Measurements from ENCODE around the gene CHPF2. TPM values are rescaled to one million over a fixed set of nuclear protein-coding genes. Genes with fewer than 3 reads are reported as not detected.

The CHPF2 gene, protein sequence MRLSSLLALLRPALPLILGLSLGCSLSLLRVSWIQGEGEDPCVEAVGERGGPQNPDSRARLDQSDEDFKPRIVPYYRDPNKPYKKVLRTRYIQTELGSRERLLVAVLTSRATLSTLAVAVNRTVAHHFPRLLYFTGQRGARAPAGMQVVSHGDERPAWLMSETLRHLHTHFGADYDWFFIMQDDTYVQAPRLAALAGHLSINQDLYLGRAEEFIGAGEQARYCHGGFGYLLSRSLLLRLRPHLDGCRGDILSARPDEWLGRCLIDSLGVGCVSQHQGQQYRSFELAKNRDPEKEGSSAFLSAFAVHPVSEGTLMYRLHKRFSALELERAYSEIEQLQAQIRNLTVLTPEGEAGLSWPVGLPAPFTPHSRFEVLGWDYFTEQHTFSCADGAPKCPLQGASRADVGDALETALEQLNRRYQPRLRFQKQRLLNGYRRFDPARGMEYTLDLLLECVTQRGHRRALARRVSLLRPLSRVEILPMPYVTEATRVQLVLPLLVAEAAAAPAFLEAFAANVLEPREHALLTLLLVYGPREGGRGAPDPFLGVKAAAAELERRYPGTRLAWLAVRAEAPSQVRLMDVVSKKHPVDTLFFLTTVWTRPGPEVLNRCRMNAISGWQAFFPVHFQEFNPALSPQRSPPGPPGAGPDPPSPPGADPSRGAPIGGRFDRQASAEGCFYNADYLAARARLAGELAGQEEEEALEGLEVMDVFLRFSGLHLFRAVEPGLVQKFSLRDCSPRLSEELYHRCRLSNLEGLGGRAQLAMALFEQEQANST
- 50.1 and 68.1 TPM in 2 replicates for total RNA-seq (2014; rRNA removed; shearing (Covaris generic))

DNA sequence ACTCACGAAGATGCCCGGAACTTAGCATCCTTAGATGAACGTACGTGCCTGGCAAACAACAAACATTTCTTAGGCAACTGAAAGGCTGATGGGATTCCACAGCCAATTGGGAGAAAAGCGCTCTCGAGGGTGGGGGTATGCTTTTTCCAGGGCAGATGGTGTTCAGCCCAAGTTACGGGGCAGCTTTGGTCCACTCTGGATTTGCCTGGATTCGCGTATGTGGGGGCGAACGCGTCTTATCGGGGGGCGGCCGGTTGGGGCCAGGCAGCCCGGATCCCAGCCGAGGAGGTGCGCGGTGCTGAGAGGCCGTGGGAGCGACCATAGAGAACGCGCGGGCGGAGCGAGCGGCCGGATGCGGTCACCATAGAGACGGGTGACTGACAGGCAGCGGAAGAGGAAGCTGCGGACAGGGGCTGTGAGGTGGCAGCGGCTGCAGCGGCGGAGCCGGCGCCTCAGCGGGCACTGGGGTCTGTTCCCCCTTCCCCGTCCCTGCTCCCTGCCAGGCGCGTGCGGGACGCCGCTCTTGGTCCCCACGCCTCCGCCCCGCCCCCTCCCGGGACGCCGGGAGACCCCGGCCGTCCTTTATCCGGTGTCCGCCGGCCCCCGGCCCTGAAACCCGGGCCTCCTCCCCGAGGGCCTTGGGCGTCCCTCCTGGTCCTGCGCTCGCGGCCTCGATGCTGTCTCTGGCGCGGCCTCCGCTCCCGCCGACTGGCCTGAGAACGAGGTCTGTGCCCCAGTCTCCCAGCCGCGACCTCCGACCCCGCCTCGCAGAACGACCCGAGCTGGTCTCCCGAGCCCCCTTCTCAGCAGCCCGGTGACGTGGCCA, at the start of gene CHPF2:
TSS of gene CHPF2 (plus strand) at position 393 of the 826 bp plus-strand sequence. CDS start 1,529 bp downstream, outside the sequence.
- Histone ChIP-seq H3K4me1 (replicated peaks) (peaks cover 25% of the 10 kb centered on the region), H3K27ac (peak within 1 kb of the TSS; percentile 81), H3K4me3 (peak within 1 kb of the TSS; percentile 86), H3K9me3 (replicated peaks) (no peaks in the 10 kb centered on the region), H3K36me3 (peaks cover 50% of the 10 kb centered on the region), H3K27me3 (replicated peaks) (no peaks in the 10 kb centered on the region)
- peak; percentile 72 to 92 for DNase-seq (ENCODE audit: low read depth in 1 of 2, low spot score in 2 of 2)

DNA sequence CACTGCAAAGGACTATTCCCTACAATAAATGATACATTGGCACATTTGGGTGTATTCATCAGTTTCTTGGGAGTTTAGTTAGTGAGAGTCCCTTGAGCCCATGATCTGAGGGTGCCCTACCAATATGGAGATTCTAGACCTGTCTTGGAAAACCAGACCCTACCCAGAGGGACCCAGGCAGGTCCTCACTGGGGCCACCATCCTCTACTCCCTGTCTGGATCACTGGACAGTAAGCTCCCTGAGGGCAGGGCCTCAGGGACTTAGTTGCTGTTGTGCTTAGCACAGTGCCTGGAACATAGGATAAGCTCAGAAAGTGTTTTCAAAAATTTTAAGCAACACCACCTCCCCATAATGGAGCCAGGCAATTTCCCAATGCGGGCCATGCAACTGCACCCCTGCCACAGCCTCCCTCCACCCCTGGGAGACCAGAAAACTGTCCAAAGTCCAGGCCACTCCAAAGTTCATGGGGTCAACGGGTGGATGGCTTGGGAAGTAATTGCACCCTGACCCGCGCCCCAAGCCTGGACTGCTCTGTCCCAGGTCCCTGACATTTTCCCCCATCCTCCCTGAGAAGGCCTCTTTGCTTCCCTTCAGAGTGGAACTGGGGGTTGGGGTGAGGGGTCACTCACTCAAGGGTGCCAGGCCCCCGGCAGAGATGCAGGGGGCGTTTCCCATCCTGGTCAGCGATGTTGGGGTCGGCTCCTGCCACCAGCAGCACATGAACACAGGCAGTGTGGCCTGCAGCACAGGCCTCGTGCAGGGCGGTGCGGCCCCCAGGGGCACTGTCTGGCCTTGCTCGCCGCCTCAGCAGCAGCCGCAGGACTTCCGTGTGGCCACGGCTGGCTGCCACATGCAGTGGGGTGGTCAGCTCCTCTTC, 46.3 kb upstream of the CHPF2 start:
- Histone ChIP-seq H3K27me3 (replicated peaks) (peaks cover 36% of the 10 kb centered on the region), H3K4me1 (replicated peaks) (no peaks in the 10 kb centered on the region), H3K4me3 (no peak overlapping the region)

DNA sequence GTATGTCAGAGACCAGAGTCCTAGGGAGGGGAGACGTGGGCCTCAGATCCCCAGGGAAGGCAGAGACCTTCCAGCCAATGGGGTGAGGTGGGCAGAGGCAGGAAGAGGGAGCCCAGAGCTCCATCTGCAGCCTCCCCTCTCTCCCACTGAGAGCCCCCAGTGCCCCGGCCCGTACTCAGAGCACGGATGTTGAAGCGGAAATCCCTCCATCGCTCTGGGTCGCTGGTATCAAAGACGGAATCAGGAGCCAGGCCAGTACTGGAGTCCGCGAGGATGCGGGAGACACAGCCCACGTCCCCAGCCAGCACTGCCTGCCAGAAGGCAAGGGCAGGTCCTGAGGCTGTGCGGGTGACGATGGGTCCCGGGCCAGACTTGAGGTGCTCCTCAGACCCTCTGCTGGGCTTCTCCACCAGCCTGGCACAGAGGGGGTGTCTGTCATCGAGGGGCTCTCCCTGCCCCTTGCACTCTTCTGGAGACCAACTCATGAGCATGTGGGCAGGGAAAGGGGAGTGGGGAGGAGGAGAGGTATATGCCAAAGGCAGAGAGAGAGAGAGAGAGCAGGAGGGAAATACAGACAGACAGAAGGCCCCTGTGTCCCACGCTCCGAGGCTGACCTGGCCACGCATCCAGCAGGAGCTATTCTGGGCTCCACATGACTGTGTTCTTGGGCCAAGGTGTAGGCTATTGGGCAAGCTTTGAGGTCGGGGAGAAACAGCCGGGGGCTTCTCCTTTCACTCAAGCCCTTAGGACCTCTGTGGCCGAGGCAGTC, 45.5 kb upstream of the CHPF2 start, which contains the start of gene ASB10:
TSS of gene ASB10 (minus strand) at position 611 of the 769 bp plus-strand sequence. CDS start at position 491, 120 bp downstream.
- H3K4me1 ChIP-seq (replicated peaks) = no peaks in the 10 kb centered on the region
- H3K27me3 ChIP-seq (replicated peaks) = peaks cover 36% of the 10 kb centered on the region
- no peak for DNase-seq (ENCODE audit: low read depth in 1 of 2, low spot score in 2 of 2)
- no peaks in the 10 kb centered on the region for H3K36me3 ChIP-seq
- no peak within 1 kb of the TSS for H3K27ac ChIP-seq
- H3K4me3 ChIP-seq = no peak within 1 kb of the TSS
- no peaks in the 10 kb centered on the region for H3K9me3 ChIP-seq (replicated peaks)

More for the DNA sequence above, 46.3 kb upstream of the CHPF2 start:
- DNase-seq (ENCODE audit: low read depth in 1 of 2, low spot score in 2 of 2) = no peak
- no peaks in the 10 kb centered on the region for H3K36me3 ChIP-seq
- no peak overlapping the region for H3K27ac ChIP-seq
- H3K9me3 ChIP-seq (replicated peaks) = no peaks in the 10 kb centered on the region

DNA sequence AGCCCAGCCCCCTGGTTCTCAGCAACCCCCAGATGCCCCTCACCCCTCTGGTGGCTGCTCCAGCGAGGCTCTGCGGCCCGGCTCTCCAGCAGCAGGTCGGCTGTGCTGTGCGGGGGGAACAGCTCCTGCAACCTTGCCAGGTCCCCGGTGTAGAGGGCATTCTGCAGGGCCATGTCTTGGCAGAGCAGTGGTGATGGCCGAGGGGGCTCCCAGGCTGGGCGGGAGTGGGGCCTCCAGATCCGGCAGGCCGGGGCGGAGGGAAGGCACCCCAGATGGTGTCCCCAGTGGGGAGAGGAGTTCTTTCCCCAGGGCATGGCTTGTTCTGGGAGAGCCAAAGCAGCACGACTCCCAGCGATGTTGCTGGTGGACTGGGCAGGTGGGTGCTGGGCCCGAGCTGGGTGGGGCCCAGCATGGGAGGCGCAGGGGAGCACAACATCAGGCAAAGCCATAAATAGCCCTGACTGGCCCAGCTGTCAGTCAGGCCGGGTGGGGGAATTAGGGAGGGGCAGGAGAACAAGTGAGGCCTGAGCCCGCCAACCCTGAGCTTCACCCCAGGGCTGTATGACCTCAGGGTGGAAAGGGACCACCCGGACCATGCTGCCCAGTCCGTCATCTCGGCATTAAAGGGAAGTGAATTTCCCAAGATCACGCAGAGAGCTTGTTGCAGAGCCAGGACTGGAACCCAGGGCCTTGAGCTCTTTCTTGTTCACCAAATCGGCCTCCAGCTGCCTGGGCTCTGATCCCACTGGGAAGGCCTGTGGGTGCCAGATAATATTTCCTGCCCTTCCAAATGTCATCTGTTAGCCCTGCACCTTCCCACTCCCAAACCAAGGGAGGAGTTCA, 44.7 kb upstream of the CHPF2 start:
- no peak for DNase-seq (ENCODE audit: low read depth in 1 of 2, low spot score in 2 of 2)
- H3K27me3 ChIP-seq (replicated peaks) = peaks cover 34% of the 10 kb centered on the region

DNA sequence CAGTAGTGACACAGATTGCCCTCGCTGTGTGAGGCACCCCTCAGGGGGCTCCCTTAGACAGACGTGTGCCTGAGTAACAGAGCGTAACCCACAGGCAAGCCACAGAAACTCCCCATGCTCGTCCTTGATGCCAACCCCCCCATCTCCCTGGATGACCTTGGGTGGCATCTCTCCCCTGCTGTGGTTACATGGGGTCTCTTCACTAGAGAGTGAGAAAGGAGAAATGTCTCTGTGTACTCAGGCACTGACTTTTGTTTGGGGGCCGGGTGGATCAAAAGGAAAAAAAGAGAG, 44.1 kb upstream of the CHPF2 start:
- no peaks in the 10 kb centered on the region for H3K9me3 ChIP-seq (replicated peaks)
- peaks cover 34% of the 10 kb centered on the region for H3K27me3 ChIP-seq (replicated peaks)
- H3K4me1 ChIP-seq (replicated peaks) = no peaks in the 10 kb centered on the region
- no peak overlapping the region for H3K27ac ChIP-seq
- no peaks in the 10 kb centered on the region for H3K36me3 ChIP-seq
- DNase-seq (ENCODE audit: low read depth in 1 of 2, low spot score in 2 of 2) = no peak
- H3K4me3 ChIP-seq = no peak overlapping the region

More for the DNA sequence above, 44.7 kb upstream of the CHPF2 start:
- Histone ChIP-seq H3K4me3 (no peak overlapping the region), H3K27ac (no peak overlapping the region), H3K9me3 (replicated peaks) (no peaks in the 10 kb centered on the region), H3K4me1 (replicated peaks) (no peaks in the 10 kb centered on the region), H3K36me3 (no peaks in the 10 kb centered on the region)

DNA sequence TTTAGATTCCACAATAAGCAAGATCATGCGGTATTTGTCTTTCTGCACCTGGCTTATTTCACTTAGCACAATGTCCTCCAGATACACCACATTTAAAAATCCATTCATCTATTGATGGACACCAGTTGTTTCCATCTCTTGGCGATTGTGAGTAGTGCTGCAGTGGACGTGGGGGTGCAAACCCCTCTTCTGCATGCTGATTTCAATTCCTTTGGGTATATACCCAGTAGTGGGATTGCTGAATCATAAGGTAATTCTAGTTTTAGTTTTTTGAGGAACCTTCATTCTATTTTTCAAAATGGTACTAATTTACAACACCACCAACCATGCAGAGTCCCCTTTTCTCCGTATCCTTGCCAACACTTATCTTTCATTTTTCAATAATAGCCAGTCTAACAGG, 43.2 kb upstream of the CHPF2 start:
- Histone ChIP-seq H3K9me3 (replicated peaks) (no peaks in the 10 kb centered on the region), H3K4me1 (replicated peaks) (no peaks in the 10 kb centered on the region), H3K36me3 (no peaks in the 10 kb centered on the region), H3K27me3 (replicated peaks) (peaks cover 30% of the 10 kb centered on the region), H3K27ac (no peak overlapping the region), H3K4me3 (no peak overlapping the region)
- no peak for DNase-seq (ENCODE audit: low read depth in 1 of 2, low spot score in 2 of 2)

DNA sequence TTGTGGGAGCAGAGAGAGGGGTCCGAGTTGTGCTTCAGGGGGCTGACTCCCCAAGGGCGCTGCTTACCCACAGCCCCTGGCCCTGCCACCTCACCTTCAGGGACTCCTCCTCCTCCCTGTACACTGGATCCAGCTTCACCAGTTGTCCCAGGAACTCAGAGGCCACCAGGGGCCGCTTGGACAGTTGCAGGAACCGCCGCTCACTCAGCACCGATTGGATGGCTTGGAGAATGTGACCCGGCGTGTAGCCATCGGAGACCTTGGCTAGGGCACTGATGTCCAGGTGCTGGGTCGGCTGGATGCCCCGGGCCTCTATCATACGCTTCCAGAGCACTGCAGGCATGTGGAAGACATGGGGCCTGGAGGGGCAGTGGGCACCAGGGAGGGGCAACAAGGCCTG, 40.7 kb upstream of the CHPF2 start:
- Histone ChIP-seq H3K4me3 (no peak overlapping the region), H3K9me3 (replicated peaks) (no peaks in the 10 kb centered on the region), H3K36me3 (no peaks in the 10 kb centered on the region), H3K4me1 (replicated peaks) (no peaks in the 10 kb centered on the region), H3K27ac (no peak overlapping the region), H3K27me3 (replicated peaks) (peaks cover 49% of the 10 kb centered on the region)
- DNase-seq (ENCODE audit: low read depth in 1 of 2, low spot score in 2 of 2) = no peak

DNA sequence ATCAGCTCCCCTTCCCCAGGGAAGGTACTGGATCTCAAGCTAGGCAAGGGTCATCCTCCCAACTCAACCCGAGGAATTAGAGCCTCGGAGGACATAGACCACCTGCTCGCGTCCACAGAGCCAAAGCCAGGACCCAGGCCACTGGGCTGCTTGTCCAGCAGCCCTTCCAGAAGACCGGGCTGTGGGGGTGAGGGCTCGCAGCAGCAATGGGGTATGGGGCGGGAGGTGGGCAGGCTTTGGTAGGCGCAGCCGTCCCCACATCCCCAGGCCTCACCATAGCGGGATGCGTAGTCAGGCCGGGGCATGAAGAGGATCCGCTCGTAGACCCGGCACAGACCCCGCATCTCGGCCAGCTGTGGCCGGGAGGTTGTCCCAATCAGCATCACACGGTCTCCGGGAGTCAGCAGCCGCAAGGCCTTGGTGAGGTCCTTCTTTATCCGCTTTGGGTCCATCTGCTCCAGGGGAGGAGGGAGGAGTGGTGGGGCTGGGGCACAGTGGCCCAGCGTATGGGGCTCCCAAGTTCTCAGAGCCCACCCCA, 40.2 kb upstream of the CHPF2 start:
- H3K36me3 ChIP-seq = no peaks in the 10 kb centered on the region
- H3K27ac ChIP-seq = no peak overlapping the region
- no peaks in the 10 kb centered on the region for H3K4me1 ChIP-seq (replicated peaks)
- H3K4me3 ChIP-seq = no peak overlapping the region
- peaks cover 54% of the 10 kb centered on the region for H3K27me3 ChIP-seq (replicated peaks)
- H3K9me3 ChIP-seq (replicated peaks) = no peaks in the 10 kb centered on the region
- DNase-seq (ENCODE audit: low read depth in 1 of 2, low spot score in 2 of 2) = no peak

DNA sequence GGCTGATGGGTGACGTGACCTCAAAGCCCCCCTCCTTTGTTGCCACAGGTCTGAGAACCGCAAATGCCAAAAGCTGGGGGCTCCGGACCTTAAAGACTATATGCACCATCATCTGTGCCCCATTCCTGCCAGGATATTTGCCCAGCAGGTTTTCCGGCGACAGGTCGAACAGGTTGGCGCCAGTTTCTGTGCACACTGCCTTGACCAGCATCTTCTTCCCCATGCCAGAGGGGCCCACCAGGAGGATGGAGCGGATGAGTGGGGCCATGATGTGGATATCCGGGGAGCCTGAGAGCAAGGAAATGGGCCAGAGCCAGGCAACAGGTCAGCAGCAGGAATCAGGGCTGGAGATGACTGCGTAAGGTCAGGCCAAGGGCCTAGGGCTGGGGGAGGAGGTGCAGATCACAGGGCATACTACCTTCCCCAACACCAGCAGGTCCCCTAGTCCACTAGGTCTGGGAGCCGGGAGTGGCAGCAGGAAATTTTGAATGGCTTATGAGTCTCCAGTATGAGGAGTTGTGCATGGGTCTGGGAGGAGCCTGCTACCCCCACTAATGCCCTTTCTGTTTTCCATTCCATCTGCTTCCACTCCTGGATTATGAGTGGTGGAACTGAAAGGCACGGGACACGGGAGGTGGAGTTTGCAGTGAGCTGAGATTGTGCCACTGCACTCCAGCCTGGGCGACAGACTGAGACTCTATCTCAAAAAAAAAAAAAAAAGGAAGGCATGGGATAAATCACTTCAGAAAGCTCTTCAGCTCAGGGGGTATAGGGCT, 38.9 kb upstream of the CHPF2 start:
- Histone ChIP-seq H3K36me3 (no peaks in the 10 kb centered on the region), H3K4me3 (no peak overlapping the region), H3K4me1 (replicated peaks) (no peaks in the 10 kb centered on the region), H3K27ac (no peak overlapping the region), H3K9me3 (replicated peaks) (no peaks in the 10 kb centered on the region), H3K27me3 (replicated peaks) (peaks cover 59% of the 10 kb centered on the region)
- DNase-seq (ENCODE audit: low read depth in 1 of 2, low spot score in 2 of 2) = no peak

DNA sequence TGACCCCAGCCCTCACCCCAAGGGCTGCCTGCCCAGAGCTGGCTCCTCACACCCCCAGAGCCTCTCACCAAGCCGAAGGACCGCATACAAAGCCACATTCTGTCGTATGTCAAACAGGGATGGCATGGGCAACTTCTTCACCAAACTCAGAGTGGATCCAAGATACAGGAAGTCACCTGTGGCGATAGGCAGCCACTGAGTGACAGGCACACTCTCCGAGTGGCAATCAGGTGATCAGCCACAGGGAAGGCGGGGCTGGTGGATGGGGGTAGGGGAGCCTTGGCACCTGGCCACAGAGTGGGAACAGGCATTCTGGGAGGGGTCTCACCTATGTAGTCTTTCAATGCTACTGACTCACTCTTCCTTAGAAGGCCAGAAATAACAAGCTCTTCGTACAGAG, 38.1 kb upstream of the CHPF2 start:
- no peak for DNase-seq (ENCODE audit: low read depth in 1 of 2, low spot score in 2 of 2)
- no peaks in the 10 kb centered on the region for H3K4me1 ChIP-seq (replicated peaks)
- H3K27me3 ChIP-seq (replicated peaks) = peaks cover 55% of the 10 kb centered on the region

More for the DNA sequence above, 38.1 kb upstream of the CHPF2 start:
- Histone ChIP-seq H3K9me3 (replicated peaks) (no peaks in the 10 kb centered on the region), H3K4me3 (no peak overlapping the region), H3K27ac (no peak overlapping the region), H3K36me3 (no peaks in the 10 kb centered on the region)
